ENCODE measurements around the gene HELZ.

HELZ gene

DNA sequence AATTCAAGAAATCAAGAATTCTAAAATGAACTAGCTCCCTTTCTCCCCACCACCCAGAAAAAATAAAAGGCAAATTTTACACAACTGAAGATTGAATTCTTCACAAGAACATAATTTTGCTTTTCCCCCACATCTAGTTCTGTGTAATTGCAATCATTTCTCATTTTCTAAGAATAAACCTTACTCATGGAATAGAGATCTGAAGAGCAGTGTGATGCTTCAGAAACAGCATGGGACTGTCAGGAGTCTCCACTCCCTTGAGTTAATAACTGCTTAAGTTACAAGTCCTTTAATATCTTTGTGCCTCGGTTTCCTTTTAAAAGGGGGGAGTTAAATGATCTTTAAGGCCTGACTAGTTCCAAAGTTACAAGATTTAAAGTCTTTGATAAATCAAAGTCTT, 147.0 kb downstream of the HELZ start:
- TF ChIP-seq, protein P1, sequence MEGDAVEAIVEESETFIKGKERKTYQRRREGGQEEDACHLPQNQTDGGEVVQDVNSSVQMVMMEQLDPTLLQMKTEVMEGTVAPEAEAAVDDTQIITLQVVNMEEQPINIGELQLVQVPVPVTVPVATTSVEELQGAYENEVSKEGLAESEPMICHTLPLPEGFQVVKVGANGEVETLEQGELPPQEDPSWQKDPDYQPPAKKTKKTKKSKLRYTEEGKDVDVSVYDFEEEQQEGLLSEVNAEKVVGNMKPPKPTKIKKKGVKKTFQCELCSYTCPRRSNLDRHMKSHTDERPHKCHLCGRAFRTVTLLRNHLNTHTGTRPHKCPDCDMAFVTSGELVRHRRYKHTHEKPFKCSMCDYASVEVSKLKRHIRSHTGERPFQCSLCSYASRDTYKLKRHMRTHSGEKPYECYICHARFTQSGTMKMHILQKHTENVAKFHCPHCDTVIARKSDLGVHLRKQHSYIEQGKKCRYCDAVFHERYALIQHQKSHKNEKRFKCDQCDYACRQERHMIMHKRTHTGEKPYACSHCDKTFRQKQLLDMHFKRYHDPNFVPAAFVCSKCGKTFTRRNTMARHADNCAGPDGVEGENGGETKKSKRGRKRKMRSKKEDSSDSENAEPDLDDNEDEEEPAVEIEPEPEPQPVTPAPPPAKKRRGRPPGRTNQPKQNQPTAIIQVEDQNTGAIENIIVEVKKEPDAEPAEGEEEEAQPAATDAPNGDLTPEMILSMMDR (IDR thresholded peaks at IDR 0.05) = no peak

DNA sequence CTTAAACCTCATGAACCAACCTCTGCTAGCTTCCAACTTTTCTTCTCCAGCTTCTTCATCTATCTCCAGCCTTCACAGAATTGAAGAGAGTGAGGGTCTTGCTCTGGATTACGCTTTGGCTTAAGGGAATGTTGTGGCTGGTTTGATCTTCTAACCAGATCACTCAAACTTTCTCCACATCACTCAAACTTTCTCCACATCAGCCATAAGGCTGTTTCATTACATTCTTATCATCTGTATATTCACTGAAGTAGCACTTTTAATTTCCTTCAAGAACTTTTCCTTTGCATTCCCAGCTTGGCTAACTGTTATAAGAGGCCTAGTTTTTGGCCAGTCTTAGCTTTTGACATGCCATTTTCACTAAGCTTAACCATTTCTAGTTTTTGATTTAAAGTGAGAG, 148.4 kb downstream of the HELZ start:
- TF ChIP-seq, protein P1 (IDR thresholded peaks at IDR 0.05) = no peak

DNA sequence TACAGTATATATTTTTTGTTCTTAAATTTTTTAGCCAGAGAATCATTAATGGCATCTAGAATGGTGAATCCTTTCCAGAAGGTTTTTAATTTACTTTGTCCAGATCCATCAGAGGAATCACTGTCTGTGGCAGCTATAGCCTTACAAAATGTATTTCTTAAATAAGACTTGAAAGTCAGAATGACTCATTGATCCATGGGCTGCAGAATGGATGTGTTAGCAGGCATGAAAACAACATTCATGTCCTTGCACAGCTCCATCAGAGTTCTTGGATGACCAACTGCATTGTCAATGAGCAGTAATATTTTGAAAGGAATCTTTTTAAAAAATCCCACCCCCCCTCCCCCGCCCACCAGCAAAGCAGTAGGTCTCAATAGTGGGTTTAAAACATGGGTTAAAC, 149.2 kb downstream of the HELZ start:
- TF ChIP-seq, protein P1 (IDR thresholded peaks at IDR 0.05) = no peak

DNA sequence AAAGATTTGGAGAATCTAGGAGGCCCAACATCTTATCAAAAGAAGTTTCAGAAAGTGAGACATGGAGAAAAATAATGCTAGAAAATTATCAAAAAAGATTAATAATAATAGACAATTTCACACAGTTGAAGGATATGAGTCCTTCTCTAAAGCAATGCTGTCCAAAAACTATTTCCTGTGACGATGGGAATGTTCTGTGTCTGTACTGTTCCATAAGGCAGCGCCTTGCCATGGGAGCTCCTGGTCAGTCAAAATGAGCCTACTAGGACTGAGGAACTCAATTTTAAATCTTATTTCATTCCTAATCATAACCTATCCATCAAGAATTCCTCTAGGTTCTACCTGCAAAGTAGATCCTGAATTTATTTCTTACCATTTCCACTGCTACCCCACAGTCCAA, 151.6 kb downstream of the HELZ start:
- TF ChIP-seq, protein P1 (IDR thresholded peaks at IDR 0.05) = no peak

DNA sequence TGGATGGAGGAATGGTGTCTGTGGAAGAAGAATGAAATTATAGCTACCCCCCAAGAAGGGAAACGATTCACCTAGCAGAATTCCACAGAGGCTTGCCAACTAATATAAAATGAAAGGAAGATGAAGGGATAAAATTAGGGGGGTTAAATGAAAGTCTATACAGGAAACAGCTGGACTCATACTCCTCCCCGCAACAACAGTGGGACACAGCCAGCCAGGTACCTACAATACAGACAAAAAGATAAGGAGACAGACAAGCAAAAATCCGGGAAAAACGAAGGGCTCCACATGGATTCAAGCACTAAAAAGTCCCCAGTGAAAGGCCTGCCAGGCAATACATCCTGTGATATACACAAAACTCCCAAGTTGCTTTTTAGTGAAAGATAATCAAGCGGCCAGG, 152.7 kb downstream of the HELZ start:
- TF ChIP-seq, protein P1 (IDR thresholded peaks at IDR 0.05) = no peak

DNA sequence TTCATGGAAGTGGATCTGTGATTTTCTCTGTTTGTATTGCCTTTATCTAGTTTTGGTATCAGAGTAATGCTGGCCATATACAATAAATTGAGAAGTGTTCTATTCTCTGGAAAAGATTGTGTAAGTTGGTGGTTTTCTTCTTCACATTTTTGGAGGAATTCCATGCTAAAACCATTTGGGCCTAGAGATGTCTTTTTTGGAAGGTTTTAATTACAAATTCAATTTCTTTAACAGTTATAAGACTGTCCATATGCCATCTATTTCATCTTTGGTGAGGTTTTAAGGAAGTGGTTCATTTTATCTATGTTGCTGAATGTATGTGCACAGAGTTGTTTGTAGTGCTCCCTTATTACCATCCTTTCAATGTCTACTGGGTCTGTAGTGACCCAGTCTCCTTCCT, 154.7 kb downstream of the HELZ start:
- TF ChIP-seq, protein P1 (IDR thresholded peaks at IDR 0.05) = no peak

DNA sequence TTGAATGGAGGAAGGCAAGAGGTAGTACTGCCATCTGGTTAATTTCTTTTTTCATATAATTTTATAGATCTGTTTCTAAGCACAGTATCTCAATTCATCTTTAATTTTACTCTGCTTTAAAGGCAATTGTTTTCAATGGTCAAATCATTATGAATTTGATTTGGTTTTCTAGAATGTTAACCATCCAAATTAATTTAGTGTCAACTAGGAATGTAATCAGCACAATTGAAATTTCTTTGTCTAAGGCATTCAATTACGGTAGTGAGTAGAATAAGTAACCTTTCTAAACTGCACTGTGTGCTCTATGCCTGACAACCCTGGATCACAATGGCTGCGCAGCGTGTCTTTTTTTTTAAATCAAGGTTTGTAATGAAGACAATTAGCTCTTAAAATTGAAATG, 156.4 kb downstream of the HELZ start:
- TF ChIP-seq, protein P1 (IDR thresholded peaks at IDR 0.05) = no peak

DNA sequence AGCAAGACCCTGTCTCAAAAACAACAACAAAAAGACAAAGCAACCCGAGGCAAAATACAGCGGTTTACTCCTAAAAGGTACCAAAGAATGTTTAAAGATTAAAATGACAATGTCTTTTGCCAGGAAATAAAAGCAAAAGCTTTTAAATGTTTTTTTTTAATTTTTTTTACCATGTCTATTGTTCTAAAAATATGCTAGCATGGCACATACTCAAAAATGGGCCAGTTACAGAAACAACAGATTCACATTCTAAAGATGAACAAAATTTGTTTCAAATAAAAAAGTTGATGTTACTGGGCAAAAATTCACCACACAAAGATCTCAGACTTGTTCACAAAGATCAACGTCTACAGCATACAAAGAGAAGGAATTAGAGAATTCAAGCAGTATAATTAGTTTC, 159.6 kb downstream of the HELZ start:
- TF ChIP-seq, protein P1 (IDR thresholded peaks at IDR 0.05) = no peak
